ENCODE measurements around the gene PDE4D.

The PDE4D gene

GRCh38 chr5:59703789-59704188, 189.7 kb downstream of the PDE4D start:
- TF ChIP-seq EZH2 (optimal IDR thresholded peaks at IDR 0.05; ENCODE audit: low read depth, low read length) (no peak), CTCF (IDR thresholded peaks at IDR 0.05; ENCODE audit: low read length) (no peak), EZH2phosphoT487 (IDR thresholded peaks at IDR 0.05; ENCODE audit: low read length) (no peak)
- H3K27ac ChIP-seq (ENCODE audit: low read length) = no peak overlapping the region
- H3K9ac ChIP-seq (ENCODE audit: low read length) = no peak overlapping the region

GRCh38 chr5:59698207-59699178, 195.0 kb downstream of the PDE4D start:
- H3K4me1 ChIP-seq (ENCODE audit: low read length) = no peaks in the 10 kb centered on the region
- no peaks in the 10 kb centered on the region for H3K9me2 ChIP-seq (replicated peaks; ENCODE audit: insufficient read depth, low read length)
- no peak overlapping the region for H3K4me2 ChIP-seq (ENCODE audit: low read depth, low read length)
- no peak overlapping the region for H3K4me3 ChIP-seq (ENCODE audit: low read length)
- no peak for TF ChIP-seq CTCF (IDR thresholded peaks at IDR 0.05; ENCODE audit: low read length)
- TF ChIP-seq EZH2phosphoT487 (IDR thresholded peaks at IDR 0.05; ENCODE audit: low read length) = no peak
- TF ChIP-seq EZH2 (optimal IDR thresholded peaks at IDR 0.05; ENCODE audit: low read depth, low read length) = no peak
- no peak overlapping the region for H3K27ac ChIP-seq (ENCODE audit: low read length)
- H3F3A ChIP-seq (ENCODE audit: insufficient read depth, low read length) = no peaks in the 10 kb centered on the region
- H4K20me1 ChIP-seq (ENCODE audit: insufficient read depth, low read length) = no peaks in the 10 kb centered on the region
- no peaks in the 10 kb centered on the region for H3K79me2 ChIP-seq (ENCODE audit: low read length)
- no peak for DNase-seq
- H3K9ac ChIP-seq (ENCODE audit: low read length) = no peak overlapping the region
- H3K27me3 ChIP-seq (replicated peaks; ENCODE audit: insufficient read depth, low read length) = no peaks in the 10 kb centered on the region
- no peak overlapping the region for H2AFZ ChIP-seq (ENCODE audit: low read length)
- H3K9me3 ChIP-seq (replicated peaks; ENCODE audit: insufficient read depth, low read length) = no peaks in the 10 kb centered on the region
- H3K36me3 ChIP-seq (replicated peaks; ENCODE audit: insufficient read depth, low read length) = no peaks in the 10 kb centered on the region

More at GRCh38 chr5:59703789-59704188, 189.7 kb downstream of the PDE4D start:
- H3K9me2 ChIP-seq (replicated peaks; ENCODE audit: insufficient read depth, low read length) = no peaks in the 10 kb centered on the region
- H2AFZ ChIP-seq (ENCODE audit: low read length) = no peak overlapping the region
- H4K20me1 ChIP-seq (ENCODE audit: insufficient read depth, low read length) = no peaks in the 10 kb centered on the region
- no peaks in the 10 kb centered on the region for H3K4me1 ChIP-seq (ENCODE audit: low read length)
- H3K36me3 ChIP-seq (replicated peaks; ENCODE audit: insufficient read depth, low read length) = no peaks in the 10 kb centered on the region
- H3F3A ChIP-seq (ENCODE audit: insufficient read depth, low read length) = no peaks in the 10 kb centered on the region
- H3K9me3 ChIP-seq (replicated peaks; ENCODE audit: insufficient read depth, low read length) = no peaks in the 10 kb centered on the region
- H3K79me2 ChIP-seq (ENCODE audit: low read length) = no peaks in the 10 kb centered on the region
- H3K4me3 ChIP-seq (ENCODE audit: low read length) = no peak overlapping the region
- DNase-seq = no peak
- no peak overlapping the region for H3K4me2 ChIP-seq (ENCODE audit: low read depth, low read length)
- no peaks in the 10 kb centered on the region for H3K27me3 ChIP-seq (replicated peaks; ENCODE audit: insufficient read depth, low read length)

GRCh38 chr5:59694411-59694810, 199.1 kb downstream of the PDE4D start:
- TF ChIP-seq EZH2 (optimal IDR thresholded peaks at IDR 0.05; ENCODE audit: low read depth, low read length) (no peak), CTCF (IDR thresholded peaks at IDR 0.05; ENCODE audit: low read length) (no peak), EZH2phosphoT487 (IDR thresholded peaks at IDR 0.05; ENCODE audit: low read length) (no peak)
- DNase-seq = no peak
- no peaks in the 10 kb centered on the region for H3K36me3 ChIP-seq (replicated peaks; ENCODE audit: insufficient read depth, low read length)
- no peak overlapping the region for H3K9ac ChIP-seq (ENCODE audit: low read length)
- no peak overlapping the region for H2AFZ ChIP-seq (ENCODE audit: low read length)
- H3K27ac ChIP-seq (ENCODE audit: low read length) = no peak overlapping the region
- no peaks in the 10 kb centered on the region for H4K20me1 ChIP-seq (ENCODE audit: insufficient read depth, low read length)
- H3K9me2 ChIP-seq (replicated peaks; ENCODE audit: insufficient read depth, low read length) = no peaks in the 10 kb centered on the region; the same call in 1 of the 2 replicates
- no peaks in the 10 kb centered on the region for H3K4me1 ChIP-seq (ENCODE audit: low read length)
- no peak overlapping the region for H3K4me3 ChIP-seq (ENCODE audit: low read length)
- H3K27me3 ChIP-seq (replicated peaks; ENCODE audit: insufficient read depth, low read length) = no peaks in the 10 kb centered on the region
- no peaks in the 10 kb centered on the region for H3F3A ChIP-seq (ENCODE audit: insufficient read depth, low read length)
- H3K9me3 ChIP-seq (replicated peaks; ENCODE audit: insufficient read depth, low read length) = no peaks in the 10 kb centered on the region
- H3K79me2 ChIP-seq (ENCODE audit: low read length) = no peaks in the 10 kb centered on the region
- no peak overlapping the region for H3K4me2 ChIP-seq (ENCODE audit: low read depth, low read length)

Measured in MM.1S (cell line).